ENCODE measurements around the gene CAPN15. TPM values are rescaled to one million over a fixed set of nuclear protein-coding genes. Genes with fewer than 3 reads are reported as not detected.

Gene CAPN15
- total RNA-seq, 1 donor: 43.9 TPM

- DNase-seq (ENCODE audit: low read depth): no peak
- TF ChIP-seq CTCF (IDR thresholded peaks at IDR 0.05; ENCODE audit: insufficient read depth, low read length): no peak
- H3K4me3 ChIP-seq (ENCODE audit: low read depth, low read length): no peak overlapping the region
These were observed 7.4 kb downstream of the CAPN15 start for GRCh38 chr16:534856-535445.

- H3K4me3 ChIP-seq (ENCODE audit: low read depth, low read length): no peak overlapping the region
- DNase-seq (ENCODE audit: low read depth): peak; percentile 70
- no peak for TF ChIP-seq CTCF (IDR thresholded peaks at IDR 0.05; ENCODE audit: insufficient read depth, low read length)
These were observed 8.2 kb downstream of the CAPN15 start for GRCh38 chr16:535446-536405.

- TF ChIP-seq CTCF (IDR thresholded peaks at IDR 0.05; ENCODE audit: insufficient read depth, low read length): no peak
- no peak overlapping the region for H3K4me3 ChIP-seq (ENCODE audit: low read depth, low read length)
- no peak for DNase-seq (ENCODE audit: low read depth)
These were observed 9.2 kb downstream of the CAPN15 start for GRCh38 chr16:536746-537145.

- peak; percentile 3 for TF ChIP-seq CTCF (IDR thresholded peaks at IDR 0.05; ENCODE audit: insufficient read depth, low read length)
These were observed 10.2 kb downstream of the CAPN15 start for GRCh38 chr16:537415-538335.

GRCh38 chr16:539901-540530, 12.5 kb downstream of the CAPN15 start:
- DNase-seq (ENCODE audit: low read depth): peak; percentile 30
- H3K4me3 ChIP-seq (ENCODE audit: low read depth, low read length): no peak overlapping the region

More at GRCh38 chr16:537415-538335, 10.2 kb downstream of the CAPN15 start:
- H3K4me3 ChIP-seq (ENCODE audit: low read depth, low read length): no peak overlapping the region
- no peak for DNase-seq (ENCODE audit: low read depth)

More at GRCh38 chr16:539901-540530, 12.5 kb downstream of the CAPN15 start:
- TF ChIP-seq CTCF (IDR thresholded peaks at IDR 0.05; ENCODE audit: insufficient read depth, low read length): no peak
